SU-DHL-6 (cell line): ENCODE data around the gene INSR.

Experiments
- H2AFZ ChIP-seq: fragments of 200-600 bp; sonication (generic); 2 replicates; pipeline ENCODE4 v1.6.1; 2014; ENCODE audit warnings: low read depth, mild to moderate bottlenecking, moderate library complexity, mixed read lengths, antibody characterized with exemption, low read length; ENCODE audit not compliant: severe bottlenecking
- H3F3A ChIP-seq: fragments of 200-600 bp; shearing (Covaris generic); 2 replicates; pipeline ENCODE4 v1.6.0; 2016; ENCODE audit warnings: antibody characterized with exemption, mild to moderate bottlenecking; ENCODE audit not compliant: insufficient read depth
- H3K27ac ChIP-seq: fragments of 200-600 bp; sonication (generic); 2 replicates; pipeline ENCODE4 v1.5.1; 2016; ENCODE audit warnings: low read depth, mild to moderate bottlenecking, low read length, moderate library complexity, mixed read lengths
- H3K27me3 ChIP-seq: fragments of 200-600 bp; sonication (generic), shearing (Covaris generic); 2 replicates; pipeline ENCODE4 v1.6.0; 2014; ENCODE audit warnings: mild to moderate bottlenecking, low read length
- H3K36me3 ChIP-seq: fragments of 200-600 bp; sonication (generic); 2 replicates; pipeline ENCODE4 v1.6.1; 2014; ENCODE audit warnings: mild to moderate bottlenecking, low read length, mixed read lengths
- H3K4me2 ChIP-seq: fragments of 300-600, 200-600 bp; shearing (Covaris generic), sonication (generic); 2 replicates; pipeline ENCODE4 v1.6.0; 2014; ENCODE audit warnings: low read length, low read depth, mild to moderate bottlenecking; ENCODE audit not compliant: poor library complexity, severe bottlenecking
- H3K4me3 ChIP-seq: fragments of 200-600 bp; sonication (generic); 2 replicates; pipeline ENCODE4 v1.5.1; 2014; ENCODE audit warnings: antibody characterized with exemption, low read length, mild to moderate bottlenecking, mixed read lengths; ENCODE audit not compliant: insufficient read depth, poor library complexity, severe bottlenecking
- H3K79me2 ChIP-seq: fragments of 200-600 bp; sonication (generic); 2 replicates; pipeline ENCODE4 v1.6.1; 2014; ENCODE audit warnings: mild to moderate bottlenecking, low read length, moderate library complexity; ENCODE audit not compliant: insufficient read depth
- H3K9ac ChIP-seq: fragments of 200-600 bp; sonication (generic); 2 replicates; pipeline ENCODE4 v1.7.0; 2014; ENCODE audit warnings: mild to moderate bottlenecking, low read length
- H3K9me2 ChIP-seq: fragments of 200-600 bp; sonication (generic); replicated peaks from 2 replicates; pipeline ENCODE4 v1.6.1; 2014; ENCODE audit warnings: low read length; ENCODE audit not compliant: insufficient read depth
- H3K9me3 ChIP-seq: fragments of 200-600 bp; sonication (generic); 2 replicates; pipeline ENCODE4 v1.6.1; 2014; ENCODE audit warnings: low read length, mixed read lengths; ENCODE audit not compliant: insufficient read depth
- H4K20me1 ChIP-seq: fragments of 200-600 bp; sonication (generic); 2 replicates; pipeline ENCODE4 v1.6.1; 2014; ENCODE audit warnings: low read depth, mild to moderate bottlenecking, antibody characterized with exemption, low read length, moderate library complexity, mixed read lengths
- EZH2phosphoT487 ChIP-seq: fragments of 200-600 bp; sonication (generic), shearing (Covaris generic); conservative IDR thresholded peaks from 2 replicates; pipeline ENCODE4 v1.6.1; 2018; ENCODE audit warnings: mild to moderate bottlenecking, antibody characterized with exemption, low read length, moderate library complexity, mixed read lengths
- TF ChIP-seq, protein P1 (sequence below): fragments of 200-600 bp; sonication (generic); IDR thresholded peaks from one replicate; pipeline ENCODE4 v1.5.1; 2017; ENCODE audit warnings: antibody characterized with exemption, mild to moderate bottlenecking, low read length, moderate library complexity; ENCODE audit not compliant: insufficient read depth, poor library complexity, severe bottlenecking

The INSR gene

DNA sequence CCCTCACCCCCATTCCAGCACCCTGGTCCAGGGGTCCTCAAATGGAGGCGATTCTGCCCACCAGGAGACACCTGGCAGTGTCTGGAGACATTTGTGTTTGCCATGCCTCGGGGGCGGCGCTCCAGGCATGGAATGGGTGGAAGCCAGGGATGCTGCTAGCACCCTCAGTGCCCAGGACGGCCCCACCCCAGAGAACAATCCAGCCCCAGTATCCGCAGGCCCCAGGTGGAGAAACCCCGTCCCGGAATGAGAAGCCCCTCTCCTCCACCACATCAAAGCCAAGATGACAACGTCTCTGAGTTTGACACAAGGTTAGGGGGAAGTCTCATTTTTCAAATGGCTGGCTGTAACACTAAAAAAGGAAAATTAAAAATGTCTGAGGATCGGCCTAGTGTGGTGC lies 68.5 kb downstream of the INSR start:
- Histone ChIP-seq H3K9ac (no peak overlapping the region), H3K4me3 (no peak overlapping the region), H3K36me3 (no peaks in the 10 kb centered on the region), H3K9me3 (no peaks in the 10 kb centered on the region), H3K79me2 (peaks cover 92% of the 10 kb centered on the region), H3K4me2 (no peak overlapping the region), H2AFZ (no peak overlapping the region), H3K27ac (no peak overlapping the region), H3K27me3 (no peaks in the 10 kb centered on the region), H4K20me1 (peaks cover 4% of the 10 kb centered on the region; the same call in 1 of the 2 replicates), H3F3A (no peaks in the 10 kb centered on the region), H3K9me2 (no peaks in the 10 kb centered on the region)
- no peak for TF ChIP-seq EZH2phosphoT487
- TF ChIP-seq, protein P1, sequence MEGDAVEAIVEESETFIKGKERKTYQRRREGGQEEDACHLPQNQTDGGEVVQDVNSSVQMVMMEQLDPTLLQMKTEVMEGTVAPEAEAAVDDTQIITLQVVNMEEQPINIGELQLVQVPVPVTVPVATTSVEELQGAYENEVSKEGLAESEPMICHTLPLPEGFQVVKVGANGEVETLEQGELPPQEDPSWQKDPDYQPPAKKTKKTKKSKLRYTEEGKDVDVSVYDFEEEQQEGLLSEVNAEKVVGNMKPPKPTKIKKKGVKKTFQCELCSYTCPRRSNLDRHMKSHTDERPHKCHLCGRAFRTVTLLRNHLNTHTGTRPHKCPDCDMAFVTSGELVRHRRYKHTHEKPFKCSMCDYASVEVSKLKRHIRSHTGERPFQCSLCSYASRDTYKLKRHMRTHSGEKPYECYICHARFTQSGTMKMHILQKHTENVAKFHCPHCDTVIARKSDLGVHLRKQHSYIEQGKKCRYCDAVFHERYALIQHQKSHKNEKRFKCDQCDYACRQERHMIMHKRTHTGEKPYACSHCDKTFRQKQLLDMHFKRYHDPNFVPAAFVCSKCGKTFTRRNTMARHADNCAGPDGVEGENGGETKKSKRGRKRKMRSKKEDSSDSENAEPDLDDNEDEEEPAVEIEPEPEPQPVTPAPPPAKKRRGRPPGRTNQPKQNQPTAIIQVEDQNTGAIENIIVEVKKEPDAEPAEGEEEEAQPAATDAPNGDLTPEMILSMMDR, result no peak

DNA sequence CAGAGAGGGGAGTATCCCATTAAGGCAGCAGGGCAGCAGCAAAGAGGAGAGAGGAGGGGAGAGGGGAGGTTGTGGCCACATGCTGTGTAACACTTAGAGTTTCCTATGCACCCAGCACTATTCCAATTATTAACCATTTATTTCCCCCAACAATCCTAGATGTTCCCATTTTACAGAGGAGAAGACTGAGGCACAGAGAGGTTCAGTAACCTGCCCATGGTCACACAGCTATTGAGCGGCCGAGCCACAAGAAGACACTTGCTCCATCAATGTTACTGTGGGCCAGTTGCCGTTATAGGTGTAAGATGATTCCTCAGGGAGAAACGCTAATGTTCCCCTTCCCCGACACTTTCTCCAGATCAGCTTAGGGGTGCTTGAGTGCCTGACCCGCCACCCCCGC lies 69.2 kb downstream of the INSR start:
- Histone ChIP-seq H3K79me2 (peaks cover 92% of the 10 kb centered on the region), H3K4me3 (no peak overlapping the region), H3K27me3 (no peaks in the 10 kb centered on the region), H3K4me2 (no peak overlapping the region), H3K36me3 (no peaks in the 10 kb centered on the region), H3K9me3 (no peaks in the 10 kb centered on the region), H3K9ac (no peak overlapping the region), H4K20me1 (peaks cover 4% of the 10 kb centered on the region; the same call in 1 of the 2 replicates), H3F3A (no peaks in the 10 kb centered on the region), H3K27ac (no peak overlapping the region), H2AFZ (no peak overlapping the region), H3K9me2 (no peaks in the 10 kb centered on the region)
- TF ChIP-seq EZH2phosphoT487, result no peak
- TF ChIP-seq, protein P1, result no peak

DNA sequence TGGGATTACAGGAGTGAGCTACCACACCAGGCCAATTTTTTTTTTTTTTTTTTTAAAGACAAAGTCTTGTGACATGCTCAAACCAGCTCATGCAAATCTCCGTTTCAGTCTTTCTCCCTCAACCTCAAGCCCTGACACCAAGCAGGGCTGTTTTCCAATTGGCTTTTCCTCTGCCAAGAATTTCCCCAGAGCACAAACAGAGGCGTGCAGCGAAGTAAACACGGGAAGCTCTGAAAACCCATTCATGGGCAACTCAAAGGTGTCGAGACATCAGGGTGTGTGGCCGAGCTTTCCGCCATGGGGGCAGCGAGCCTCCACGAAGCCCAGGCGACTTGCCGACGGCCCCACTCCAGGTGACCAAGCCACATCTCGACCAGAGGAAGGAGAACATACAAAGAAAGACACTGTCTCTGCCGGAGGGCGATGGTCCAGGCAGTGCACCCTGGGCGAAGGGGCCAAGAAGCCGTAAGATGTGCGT lies 70.0 kb downstream of the INSR start:
- no peaks in the 10 kb centered on the region for H3K27me3 ChIP-seq
- no peak overlapping the region for H3K4me3 ChIP-seq
- no peaks in the 10 kb centered on the region for H3K36me3 ChIP-seq
- no peak for TF ChIP-seq EZH2phosphoT487
- H3K9me3 ChIP-seq, result no peaks in the 10 kb centered on the region
- peaks cover 4% of the 10 kb centered on the region; the same call in 1 of the 2 replicates for H4K20me1 ChIP-seq
- no peak overlapping the region for H2AFZ ChIP-seq
- peaks cover 92% of the 10 kb centered on the region for H3K79me2 ChIP-seq
- H3K4me2 ChIP-seq, result no peak overlapping the region
- no peaks in the 10 kb centered on the region for H3K9me2 ChIP-seq
- H3K9ac ChIP-seq, result no peak overlapping the region
- H3K27ac ChIP-seq, result no peak overlapping the region
- H3F3A ChIP-seq, result no peaks in the 10 kb centered on the region

DNA sequence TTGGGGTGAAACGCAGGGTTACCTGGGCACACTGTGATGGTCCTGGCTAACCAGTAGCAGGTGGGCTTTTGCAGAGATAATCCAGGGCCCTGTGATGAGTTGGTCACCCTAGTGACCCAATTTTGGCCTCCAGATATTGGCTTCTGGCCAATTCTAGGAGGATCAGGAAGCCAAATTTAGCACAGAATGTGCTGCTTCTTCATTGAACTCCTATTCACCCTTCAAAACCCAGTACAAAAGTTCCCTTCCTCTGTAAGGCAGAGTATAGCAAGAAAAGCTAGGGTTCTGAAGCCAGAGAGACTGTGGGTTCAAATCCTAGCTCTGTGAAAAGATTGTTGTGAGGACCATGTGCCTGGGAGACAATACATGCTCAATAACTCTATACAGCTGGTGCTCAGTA lies 70.8 kb downstream of the INSR start:
- peaks cover 4% of the 10 kb centered on the region; the same call in 1 of the 2 replicates for H4K20me1 ChIP-seq
- no peaks in the 10 kb centered on the region for H3K36me3 ChIP-seq
- H2AFZ ChIP-seq, result no peak overlapping the region
- no peak overlapping the region for H3K4me2 ChIP-seq
- H3K9me3 ChIP-seq, result no peaks in the 10 kb centered on the region
- H3K4me3 ChIP-seq, result no peak overlapping the region
- no peak overlapping the region for H3K27ac ChIP-seq
- TF ChIP-seq EZH2phosphoT487, result no peak
- TF ChIP-seq, protein P1, result no peak
- no peaks in the 10 kb centered on the region for H3K9me2 ChIP-seq
- H3F3A ChIP-seq, result no peaks in the 10 kb centered on the region
- no peaks in the 10 kb centered on the region for H3K27me3 ChIP-seq
- peaks cover 91% of the 10 kb centered on the region for H3K79me2 ChIP-seq
- H3K9ac ChIP-seq, result no peak overlapping the region
